SIG-M5 treated with dmso at 0.1 percent for 504 hours (cell line): ENCODE results near the gene SLC38A3.
A peak's percentile ranks its signal among the peaks of the same experiment; 100 is the strongest.

Source experiments
- DNase-seq: peaks from one replicate; lab custom pipeline; 2025; ENCODE audit not compliant: unreplicated experiment; lab: John Stamatoyannopoulos, UW

SLC38A3 gene

DNA sequence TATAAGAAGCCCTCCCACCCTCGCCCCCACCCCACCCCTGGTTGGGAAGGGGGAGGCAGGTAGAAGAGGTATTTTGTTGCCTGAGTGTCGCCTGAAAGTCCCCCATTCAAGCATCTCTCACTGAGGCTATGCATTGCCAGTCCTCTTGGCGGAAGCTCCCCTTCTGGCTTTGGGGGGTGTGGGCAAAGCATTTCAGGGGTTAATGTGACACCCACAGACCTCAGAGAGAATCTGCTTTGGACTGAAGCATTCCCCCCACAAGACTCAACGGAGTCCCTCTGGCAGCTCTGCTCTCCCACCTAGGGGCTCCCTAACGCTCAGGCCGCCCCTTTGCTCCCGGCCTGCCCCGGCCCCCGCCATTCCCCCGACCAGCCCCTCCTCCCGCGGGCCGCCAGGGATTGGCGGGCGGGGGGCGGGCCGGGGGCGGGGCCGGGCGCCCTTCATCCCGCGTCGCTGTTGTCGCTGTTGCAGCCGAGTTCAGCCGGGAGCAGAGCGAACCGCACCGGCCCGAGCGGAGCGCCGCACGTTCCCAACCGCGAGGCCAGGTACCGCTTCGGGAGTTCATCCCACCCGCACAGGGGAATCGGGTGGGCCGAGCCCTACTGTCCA lies at the start of gene SLC38A3:
SLC38A3 (plus strand) TSS at position 468 of the 609 bp plus-strand sequence. CDS start 8,929 bp downstream, outside the sequence.
- DNase-seq = peak; percentile 18

DNA sequence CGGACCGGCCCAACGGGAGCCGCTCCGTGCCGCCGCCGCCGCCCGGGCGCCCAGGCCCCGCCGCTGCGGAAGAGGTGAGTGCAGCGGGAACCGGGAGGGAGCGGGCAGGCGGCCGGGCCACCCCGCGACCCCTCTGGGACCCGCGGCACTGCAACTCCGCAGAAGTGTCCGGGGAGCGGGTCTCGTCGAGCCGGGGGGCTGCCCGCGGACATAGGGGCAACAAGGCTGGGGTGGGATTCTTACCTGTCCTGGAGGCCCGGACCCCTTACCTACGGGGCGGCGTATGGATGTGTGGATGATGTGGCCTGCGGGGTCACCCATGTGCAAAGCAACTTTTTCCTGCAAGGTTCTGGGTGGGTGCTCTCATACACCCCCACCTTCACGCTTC lies 49.6 kb upstream of the SLC38A3 start:
- no peak for DNase-seq

DNA sequence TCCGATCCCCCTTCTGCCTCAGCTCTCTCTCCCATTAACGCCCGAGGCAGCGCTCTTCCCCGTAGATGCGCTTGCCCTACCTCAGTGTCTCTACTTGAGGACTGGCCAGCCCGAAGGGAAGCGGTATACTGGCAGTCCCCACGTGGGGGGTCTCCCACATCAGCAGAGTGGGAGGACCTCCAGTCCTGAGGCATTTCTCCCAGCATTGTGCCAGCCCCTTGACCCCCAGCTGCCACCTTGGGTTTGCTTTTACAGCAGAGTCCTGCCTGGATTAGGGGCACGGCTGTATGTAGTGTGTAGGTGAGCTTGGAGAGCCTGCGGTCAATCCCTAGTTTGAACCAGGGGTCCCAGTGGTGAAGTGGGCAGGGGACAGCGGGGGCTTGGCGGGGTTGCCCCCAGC lies 49.2 kb upstream of the SLC38A3 start:
- no peak for DNase-seq

DNA sequence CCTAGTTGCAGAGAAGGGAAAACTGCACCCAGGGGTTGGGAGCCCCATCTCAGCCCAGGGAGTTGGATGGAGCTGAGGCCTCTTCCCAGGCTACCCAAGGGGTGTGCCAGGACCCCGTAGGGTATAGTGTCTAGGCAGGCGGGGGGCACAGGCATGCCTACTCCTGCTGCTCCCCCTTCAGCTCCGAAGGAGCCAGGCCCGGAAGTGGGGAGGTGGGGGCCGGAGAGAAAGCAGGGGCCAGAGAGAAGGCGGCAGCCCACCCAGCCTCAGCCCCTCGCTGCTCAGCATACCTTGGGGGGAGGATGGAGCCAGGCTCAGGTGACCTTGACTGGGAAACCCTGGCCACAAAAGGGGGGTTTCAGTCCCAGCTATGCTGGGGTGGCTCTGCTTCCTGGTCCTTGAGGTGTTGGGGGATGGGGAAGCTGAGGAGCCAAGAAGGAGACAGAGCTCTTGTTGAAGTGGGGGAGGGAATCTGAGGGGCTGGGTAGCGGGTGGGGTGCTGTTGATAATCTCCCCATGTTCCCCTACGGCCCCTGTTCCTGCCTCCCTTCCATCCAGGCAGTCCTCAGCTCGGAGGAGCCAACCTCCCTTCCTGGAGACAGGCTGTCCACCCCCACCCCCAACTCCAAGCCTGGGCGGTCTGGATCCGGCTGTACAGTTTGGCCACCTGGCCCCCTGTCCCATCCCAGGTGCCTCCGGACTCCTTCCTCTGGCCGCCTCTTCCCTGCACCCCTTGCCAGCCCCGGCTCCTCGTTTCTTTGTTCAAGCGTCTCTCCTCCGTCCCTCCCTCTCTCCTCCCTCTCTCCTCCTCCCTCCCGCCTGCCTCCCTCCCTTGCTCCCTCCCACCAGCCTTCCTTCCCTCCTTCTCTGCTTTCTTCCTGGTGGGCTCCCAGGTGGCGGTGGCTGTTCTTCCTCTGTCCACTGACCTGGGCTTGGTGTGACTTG lies 48.2 kb upstream of the SLC38A3 start:
- no peak for DNase-seq

DNA sequence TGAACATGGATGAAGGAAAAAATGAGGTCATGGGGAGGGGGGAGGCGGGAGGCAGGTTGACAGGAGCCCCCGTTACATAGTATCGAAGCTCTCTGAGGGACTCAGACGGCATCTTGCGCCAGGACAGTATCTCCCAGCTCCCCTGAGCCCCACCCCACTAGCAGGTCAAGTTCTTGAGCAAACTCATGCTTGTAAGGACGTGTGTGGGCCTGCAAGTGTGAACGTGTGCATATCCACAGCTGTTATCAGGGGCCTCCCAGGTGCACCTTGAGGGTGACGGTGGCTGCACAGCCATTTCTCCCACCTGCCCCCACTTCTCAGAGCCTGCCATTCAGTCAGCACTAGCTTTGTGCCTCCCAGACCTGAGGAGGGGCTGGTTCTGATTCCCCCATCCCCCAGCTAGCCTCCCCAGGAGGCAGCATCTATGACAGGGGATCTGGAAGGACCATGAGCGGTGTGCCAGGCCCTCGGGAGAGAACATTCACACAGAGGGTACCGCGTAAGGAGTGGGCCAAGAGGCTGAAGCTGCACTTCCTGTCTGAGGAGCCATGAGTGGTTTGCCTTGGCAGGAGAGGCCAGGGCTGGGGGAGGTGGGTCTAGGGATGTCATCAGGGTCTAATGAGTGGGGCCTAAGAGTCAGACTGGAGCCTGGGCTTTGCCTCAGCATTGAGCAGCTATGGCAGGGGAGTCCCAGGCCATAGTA lies 47.1 kb upstream of the SLC38A3 start:
- DNase-seq = no peak

DNA sequence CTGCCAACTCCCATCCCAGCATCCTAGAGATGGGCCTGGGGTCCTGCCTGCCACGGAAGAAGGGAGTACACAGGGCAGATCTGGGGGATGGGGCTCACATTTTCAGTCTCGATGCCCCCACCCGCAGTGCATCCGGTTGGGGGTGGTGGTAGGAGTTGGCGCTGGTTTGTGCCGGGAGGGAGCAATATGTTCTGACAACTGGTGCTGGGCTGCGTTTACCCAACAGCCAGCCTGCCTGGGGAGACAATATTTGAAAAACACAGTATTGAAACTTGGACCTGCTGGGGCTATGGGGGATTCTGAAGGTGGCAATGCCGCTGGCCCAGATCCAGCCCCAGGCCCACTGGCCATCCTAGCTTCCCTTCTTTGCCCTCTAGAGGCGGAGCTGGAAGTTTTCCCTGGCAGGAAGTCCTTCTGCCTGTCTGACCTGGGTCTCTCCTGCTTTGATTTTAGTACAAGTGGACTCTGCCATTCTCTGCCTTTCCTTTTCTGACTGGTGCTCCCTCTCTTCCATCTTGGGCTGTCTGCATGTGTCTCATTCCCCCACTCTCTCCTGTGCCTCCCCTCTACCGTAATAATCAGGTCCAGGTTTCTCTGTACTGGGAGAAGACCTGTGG lies 46.4 kb upstream of the SLC38A3 start:
- DNase-seq = no peak

DNA sequence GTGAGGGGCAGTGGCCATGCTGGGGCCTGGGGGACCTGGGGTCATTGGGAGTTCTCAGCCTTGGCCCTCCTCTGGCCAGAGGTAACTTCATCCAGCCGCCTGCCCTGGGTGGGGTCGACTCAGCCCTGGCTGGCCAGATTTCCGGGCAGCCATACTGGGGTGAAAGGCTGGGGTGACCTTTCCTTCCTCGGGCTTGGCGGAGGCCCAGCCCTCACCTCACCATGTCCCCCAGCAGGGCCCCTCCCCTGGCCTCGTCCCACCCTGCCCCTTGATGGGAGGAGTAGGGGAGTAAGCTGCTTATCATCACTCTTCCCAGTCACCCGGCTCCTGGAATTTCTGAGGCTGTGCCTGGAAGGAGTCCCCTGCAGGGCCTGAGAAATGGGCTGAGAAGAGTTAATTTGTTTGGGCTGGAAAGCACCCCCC lies 44.5 kb upstream of the SLC38A3 start:
- DNase-seq = no peak

DNA sequence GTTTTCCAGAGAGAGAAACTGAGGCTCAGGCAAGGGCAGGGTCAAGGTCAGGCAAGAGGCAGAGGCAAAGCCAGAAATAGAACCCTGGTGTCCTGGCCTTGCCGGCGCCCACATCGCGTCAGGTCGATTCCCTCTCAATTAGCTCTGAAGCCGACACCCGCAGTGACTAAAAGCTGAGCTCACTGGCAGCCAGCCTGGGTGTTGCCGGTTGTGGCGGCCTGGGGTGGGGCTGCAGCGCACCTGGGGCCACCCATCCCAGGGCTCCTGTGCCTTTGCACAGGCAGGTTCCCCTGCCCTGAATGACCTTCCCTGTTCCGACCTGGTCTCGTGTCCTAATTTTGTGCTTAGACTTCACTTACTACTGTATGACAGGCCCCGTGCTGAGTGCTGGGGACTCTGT lies 43.8 kb upstream of the SLC38A3 start:
- no peak for DNase-seq

DNA sequence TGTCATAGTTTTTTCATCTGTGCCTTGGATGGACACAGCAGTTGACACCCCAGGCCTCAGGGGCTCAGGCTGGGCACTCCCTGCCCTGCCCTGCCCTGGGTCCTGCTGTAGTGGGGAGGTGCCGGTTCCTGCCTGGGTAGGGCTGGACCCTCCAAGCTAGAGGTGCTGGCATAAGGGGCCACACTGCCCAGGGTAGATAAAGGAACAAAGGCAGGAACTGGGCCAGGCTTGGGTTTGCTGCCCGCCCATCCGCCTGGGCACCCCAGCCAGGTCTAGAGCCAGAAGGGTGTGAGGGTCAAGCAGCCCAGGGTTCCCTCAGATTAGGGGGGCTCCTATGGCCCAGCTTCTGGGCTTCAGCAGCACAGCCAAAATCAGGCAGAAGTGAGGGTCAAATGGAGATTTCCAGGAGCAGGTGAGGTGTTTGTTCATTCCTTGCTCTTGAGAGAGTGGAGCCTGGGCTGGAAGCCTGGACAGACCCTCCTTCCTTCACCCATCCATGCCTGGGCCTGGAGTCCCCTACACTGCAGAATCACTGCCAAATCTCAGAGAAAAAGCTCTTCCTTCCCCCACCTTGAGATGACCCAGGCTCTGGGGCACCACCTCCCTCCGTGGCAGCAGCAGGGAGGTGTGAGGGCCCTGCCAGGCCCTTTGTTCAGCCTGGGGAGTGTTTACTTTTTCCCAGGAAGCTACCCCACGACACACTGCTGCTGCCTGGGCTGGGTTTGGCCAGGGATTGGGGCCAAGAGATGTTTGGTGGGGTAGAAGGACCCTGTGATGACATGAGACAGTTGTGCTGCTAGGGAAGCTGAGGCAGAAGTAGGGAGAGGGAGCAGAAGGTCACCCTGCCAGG lies 42.8 kb upstream of the SLC38A3 start:
- DNase-seq = no peak

DNA sequence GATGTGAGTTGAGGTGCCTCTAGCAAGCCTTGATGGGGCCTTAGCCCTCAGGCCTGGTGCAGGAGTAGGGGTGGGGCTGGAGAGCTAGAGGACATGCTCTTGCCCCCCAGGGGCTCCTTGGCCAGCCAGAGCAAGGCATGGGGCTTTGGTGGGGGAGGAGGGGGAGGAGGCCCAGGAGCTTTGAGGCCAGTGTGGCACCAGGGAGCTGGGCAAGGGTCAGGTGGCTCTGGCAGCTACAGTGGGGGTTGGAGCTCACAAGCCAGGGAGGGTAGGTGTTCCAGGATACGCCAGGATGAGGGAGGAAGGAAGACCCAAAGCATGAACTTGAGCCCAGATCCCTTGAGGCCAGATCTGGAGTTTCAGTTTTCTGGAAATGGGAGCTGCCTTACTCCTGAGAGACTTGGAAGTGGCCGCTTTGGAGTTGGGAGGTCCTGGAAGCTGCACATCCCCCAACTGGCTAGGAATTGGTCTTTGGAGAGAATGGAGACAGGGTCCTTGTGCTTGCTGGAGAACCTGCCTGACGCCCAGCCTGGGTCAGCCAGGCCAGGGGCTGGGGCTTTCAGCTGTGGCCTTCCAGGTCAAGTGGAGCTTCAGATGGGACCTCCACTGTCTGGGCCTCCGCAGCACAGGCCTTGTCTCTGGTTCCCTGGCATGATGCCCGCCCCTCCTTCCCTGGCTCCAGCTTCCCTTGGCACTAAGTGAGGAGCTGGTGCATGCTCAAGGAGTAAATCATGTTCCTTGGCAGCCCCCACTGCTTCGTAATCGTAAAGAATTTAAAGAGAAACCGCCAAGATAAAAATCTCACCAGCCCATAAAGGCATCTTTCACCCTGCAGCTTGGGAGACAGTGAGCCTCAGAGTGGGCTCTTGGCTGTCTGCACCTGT lies 41.3 kb upstream of the SLC38A3 start:
- DNase-seq = no peak

DNA sequence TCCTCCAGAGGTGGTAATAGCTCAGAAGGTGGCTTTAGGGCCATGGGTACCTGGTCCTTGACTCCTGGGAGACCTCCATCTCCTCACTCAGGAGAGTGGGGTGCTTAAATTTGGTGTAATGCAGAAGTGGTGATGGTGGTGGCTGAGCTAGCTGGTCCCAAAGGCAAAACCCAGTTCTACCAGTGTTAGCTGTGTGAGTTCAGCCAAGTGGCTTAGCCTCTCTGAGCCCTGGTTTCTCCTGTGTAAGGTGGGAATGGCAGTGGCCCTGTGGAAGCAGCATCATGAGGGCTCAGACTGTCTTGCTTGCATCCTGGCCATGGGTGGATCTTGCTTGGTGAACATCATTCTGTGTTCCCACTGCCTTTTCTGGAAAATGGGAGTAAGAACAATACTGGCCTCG lies 40.6 kb upstream of the SLC38A3 start:
- DNase-seq = no peak

DNA sequence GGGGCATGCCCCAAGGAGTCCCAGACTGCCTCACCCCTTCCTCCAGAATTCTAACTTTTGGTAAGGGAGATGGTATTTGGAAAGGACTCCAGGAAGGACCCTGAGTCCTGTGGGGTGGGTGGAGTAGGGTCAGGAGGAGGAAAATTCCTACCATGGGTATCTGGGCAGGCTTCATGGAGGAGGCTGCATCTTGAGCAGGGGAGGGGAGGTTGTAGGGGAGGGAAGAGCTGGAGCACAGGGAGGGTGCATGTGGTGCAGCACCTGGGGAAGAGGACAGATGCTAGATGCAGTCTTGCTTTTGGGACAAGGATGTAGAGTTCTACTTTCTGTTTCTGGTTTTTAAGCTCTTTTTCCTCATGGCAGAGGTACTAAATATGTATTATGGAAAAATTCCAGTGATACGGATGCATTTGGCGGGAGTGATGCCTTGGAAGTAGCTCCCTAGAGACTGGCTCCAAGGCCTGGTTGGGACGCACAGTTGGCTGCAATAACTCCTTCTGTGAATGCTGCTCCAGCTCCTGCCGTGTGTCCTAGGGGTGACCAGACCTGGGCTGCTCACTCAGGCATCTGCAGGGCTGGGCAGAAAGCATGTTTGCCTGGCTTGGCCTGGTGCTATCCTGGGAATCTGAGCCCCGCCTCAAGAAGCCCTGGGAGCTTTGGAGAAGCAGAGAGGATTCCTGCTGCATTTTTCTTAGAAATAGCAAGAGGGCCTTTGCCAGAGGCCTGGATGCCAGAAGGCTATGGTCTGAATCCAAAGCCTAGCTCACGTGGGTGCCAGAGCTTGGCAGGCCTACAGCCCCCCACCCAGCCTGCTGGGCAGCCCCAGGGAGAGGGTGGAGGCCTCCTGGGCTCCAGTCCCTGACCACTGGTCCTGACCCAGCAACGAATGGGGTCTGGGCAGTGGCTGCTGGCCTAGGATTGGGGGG lies 39.8 kb upstream of the SLC38A3 start:
- DNase-seq = no peak

DNA sequence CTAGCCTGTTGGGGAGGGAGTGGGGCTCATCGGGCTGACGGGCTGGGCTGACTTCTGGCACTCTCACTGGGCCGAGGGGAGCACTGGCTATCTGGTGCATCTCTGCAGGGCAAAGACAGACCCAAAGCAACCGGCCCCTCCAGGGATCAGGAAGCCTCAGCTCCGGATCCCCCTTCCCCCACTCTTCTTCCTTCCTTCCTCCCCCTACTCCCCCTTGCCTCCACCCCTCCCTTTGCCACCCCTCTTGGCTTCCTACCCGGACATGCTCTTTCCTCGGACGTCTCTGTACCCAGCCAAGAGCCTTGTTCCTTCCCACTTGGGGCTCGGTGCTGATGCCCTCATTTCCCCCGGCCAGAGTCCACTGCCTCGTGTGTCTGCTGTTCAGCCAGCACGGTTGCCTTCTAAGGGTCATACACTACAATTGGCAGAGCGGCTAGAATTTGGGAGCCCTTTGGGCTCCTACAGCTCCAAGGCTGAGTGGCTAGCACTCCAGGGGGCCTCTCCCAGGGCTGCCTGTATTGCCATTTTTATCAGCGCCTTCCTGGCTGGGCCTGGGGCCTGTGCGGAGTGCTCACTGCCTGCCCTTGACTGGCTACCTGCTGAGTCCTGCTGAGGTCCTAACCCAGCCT lies 39.0 kb upstream of the SLC38A3 start:
- DNase-seq = no peak

DNA sequence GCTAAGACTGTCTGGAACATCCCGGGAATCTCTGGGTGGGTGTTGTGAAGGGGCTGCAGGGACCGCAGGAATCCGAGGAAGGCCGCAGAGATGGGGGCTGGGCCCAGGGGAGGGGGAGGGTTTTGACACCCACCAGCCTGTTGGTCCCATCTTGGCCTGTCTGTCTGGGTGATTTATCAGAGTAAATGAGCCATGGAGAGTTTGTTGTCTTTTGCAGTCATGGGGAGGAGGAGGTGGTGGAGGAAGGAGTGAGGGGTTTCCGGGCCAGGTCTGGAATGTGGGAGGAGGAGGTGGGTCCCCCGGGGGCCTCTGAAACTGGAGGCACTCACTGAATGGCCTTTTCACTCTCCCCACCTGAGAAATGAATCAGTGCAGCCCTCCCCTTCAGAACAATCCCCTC lies 38.5 kb upstream of the SLC38A3 start:
- DNase-seq = no peak

DNA sequence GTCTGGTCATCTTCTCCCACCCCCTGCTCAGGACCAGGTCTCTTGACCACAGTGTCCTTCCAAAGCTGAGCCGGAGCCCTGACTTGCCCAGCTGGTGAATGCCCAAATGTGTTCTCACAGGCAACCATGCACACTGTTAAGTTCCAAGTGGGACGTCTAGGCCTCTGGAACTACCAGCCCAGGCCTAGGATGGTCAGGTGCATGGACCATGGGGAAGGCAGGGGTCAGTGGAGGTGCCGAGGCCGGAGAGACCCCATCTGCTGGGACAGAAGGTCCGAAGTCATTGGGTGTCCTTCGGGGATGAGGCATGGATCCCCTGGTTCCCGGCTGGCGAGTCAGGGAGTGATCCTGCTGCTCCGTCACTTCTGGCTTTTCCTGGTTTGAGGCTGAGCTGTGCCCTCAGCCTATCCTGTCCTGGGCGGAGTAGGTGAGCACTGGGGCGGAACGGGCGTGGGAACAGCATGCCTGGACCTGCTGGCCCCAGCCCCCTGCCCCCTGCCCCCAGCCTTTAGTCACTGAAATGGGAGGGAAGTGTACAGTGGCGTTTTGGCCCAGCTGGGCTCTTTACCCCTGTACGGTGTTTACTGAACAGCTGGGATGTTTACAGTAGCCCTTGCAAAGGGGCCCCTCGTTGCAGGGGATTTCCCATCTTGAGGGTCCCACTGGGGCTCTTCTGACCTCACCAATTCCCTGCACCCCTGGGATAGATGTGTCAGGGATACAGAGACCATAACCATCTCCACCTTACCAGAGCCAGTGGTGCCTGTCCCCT lies 37.8 kb upstream of the SLC38A3 start:
- DNase-seq = no peak

DNA sequence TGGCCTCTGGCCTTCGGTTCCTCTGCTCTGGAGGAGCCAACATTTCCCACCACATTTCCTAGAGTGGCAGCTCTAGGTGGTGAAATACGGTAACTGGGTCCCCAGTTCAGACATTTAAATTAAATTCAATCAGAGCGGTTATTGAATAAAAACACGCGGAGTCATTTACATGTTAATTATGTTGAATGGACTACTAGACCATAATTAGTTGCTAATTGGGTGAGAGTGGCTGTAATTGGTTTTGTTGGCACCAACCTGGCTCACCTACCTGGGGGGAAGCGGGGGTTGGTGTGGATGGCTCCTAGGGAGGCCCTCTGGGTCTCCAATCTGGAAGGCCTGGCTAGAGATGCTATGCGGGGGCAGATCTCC lies 37.2 kb upstream of the SLC38A3 start:
- DNase-seq = no peak

DNA sequence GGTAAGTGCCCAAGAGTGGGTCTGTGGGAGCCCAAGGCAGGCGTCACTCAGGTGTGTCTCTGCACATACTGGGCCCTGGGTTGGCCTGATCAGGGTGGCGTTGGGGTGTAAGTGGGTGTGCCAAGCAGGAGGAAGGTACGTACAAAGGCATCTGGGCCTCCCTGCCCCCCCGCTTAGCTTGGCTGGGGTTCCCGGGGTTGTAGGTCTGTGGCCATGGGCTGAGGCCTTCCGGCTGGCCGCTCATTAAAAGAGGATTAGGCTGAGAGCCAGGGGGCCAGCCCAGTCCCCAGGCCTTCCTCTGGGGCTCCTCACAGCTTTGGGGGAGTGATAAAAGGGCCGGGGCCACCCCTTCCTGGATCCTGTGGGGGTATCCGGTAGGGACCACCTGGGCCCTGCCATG lies 36.7 kb upstream of the SLC38A3 start:
- no peak for DNase-seq
